ENCODE measurements around the gene HCK. TPM values are rescaled to one million over a fixed set of nuclear protein-coding genes. Genes with fewer than 3 reads are reported as not detected.
A peak's percentile ranks its signal among the peaks of the same experiment; 100 is the strongest.

Gene HCK
- total RNA-seq, 1 experiment from 2014 or later, result not detected

DNA sequence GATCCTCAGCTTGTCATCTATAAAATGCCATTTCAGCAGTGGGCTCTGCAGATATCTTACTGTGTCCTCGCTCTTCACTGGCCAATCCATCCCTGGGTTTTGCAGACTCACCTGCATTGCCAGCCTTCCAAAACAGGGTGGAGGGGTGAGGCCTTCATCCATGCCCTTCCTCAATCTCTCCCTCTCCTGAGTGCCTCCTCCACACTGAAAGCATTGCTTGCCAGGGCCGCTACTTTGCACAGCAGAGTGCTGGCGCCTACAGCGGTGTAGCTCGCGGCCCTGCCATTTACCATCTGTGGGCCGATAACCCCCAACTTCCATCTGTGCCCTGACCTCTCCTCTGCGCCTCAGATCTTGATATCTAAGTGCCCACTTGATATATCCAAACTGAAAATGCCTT lies 86.9 kb downstream of the HCK start:
- in situ Hi-C loops (cut with HindIII; ENCODE audit: low pct_unique_long_range_greater_than_20kb, low sequenced_read_pairs), result no loop called here
- no peak for DNase-seq (ENCODE audit: low read depth)

DNA sequence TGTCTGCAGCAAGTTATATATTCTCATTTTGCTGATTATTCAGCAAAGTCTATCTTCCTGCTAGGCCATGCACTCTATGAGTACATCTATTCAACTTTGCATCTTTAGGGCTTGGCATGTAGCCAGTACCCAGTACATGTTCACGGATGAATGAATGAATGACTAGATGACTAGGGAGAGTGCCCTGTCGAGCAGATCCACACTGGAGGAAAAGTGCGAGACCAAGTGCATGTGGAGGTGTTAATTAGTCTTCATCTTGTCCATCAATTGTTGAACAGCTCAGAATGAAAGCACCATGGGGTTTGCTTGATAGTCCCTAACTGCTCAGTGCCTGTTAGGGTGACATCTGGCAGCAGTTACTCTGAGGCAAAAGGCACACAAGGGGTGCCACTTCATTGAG lies 87.9 kb downstream of the HCK start:
- DNase-seq (ENCODE audit: low read depth), result peak; percentile 72
- in situ Hi-C loops (cut with HindIII; ENCODE audit: low pct_unique_long_range_greater_than_20kb, low sequenced_read_pairs), result no loop called here

DNA sequence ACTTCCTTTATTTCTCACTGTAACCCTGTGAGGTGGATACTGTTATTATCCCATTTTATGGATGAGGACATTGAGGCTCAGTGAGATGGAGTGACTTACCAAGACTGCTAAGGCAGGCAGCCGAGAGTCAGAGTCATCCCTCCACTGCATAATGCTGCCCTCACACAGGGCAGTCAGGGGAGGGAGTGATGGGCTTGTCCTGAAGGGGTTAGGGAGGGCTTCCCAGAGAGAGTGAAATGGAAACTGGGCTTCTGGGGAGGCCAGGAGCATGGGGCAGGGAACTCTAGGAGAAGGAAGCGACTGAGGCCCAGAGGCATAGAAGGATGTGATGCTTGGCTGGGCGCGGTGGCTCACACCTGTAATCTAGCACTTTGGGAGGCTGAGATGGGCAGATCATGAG lies 88.6 kb downstream of the HCK start:
- no peak for DNase-seq (ENCODE audit: low read depth)
- in situ Hi-C loops (cut with HindIII; ENCODE audit: low pct_unique_long_range_greater_than_20kb, low sequenced_read_pairs), result no loop called here

DNA sequence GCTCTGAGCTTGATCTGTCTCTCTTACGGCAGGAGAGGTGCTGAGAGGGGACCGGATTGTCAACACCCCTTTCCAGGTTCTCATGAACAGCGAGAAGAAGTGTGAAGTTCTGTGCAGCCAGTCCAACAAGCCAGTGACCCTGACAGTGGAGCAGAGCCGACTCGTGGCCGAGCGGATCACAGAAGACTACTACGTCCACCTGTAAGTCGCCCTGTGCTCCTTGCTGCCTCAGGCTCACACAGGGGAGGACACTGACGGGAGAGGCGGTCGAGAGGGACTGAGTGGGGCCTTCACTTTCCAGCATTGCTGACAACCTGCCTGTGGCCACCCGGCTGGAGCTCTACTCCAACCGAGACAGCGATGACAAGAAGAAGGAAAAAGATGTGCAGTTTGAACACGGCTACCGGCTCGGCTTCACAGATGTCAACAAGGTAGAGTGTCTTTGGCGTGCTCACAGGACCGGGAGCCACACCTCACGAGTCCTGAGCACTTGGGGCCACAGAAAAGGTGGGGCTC lies 89.5 kb downstream of the HCK start:
- in situ Hi-C loops (cut with HindIII; ENCODE audit: low pct_unique_long_range_greater_than_20kb, low sequenced_read_pairs), result no loop called here
- no peak for DNase-seq (ENCODE audit: low read depth)

DNA sequence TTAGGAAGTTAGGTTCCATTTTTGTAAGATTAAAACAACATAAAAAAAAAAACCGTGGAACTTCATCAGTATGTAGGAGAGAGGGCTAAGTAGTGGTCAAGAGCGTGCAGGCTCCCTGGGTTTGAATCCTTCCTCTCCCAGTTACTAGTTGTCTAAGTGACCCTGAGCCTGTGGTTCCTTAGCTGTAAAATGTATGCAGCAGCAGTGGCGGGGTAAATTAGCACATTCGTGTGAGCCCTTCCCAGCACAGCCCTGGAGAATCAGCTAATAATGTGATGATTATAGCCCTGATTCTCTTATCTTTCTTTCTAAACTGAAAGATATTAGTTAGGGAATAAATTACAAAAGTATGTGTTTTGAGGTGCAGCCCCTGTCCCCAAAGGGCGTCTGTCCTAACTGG lies 90.0 kb downstream of the HCK start:
- in situ Hi-C loops (cut with HindIII; ENCODE audit: low pct_unique_long_range_greater_than_20kb, low sequenced_read_pairs), result no loop called here

DNA sequence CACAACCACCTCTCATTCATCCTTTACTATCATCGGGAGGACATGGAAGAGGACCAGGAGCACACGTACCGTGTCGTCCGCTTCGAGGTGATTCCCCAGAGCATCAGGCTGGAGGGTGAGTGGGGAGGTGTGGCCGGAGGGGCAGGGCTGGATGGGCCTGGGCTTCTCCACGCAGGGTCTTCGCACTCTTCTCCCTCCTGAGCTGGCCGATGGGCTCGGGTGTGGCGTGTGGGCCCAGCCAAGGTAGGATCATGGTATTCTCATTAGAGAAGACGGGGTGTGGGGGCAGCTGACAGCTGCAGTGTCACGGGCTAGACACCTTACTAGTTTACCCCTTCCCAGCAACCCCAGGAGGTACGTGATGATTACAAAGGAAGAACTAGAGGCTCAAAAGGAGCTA lies 90.9 kb downstream of the HCK start:
- DNase-seq (ENCODE audit: low read depth), result no peak
- in situ Hi-C loops (cut with HindIII; ENCODE audit: low pct_unique_long_range_greater_than_20kb, low sequenced_read_pairs), result no loop called here

More for the DNA sequence above, 90.0 kb downstream of the HCK start:
- no peak for DNase-seq (ENCODE audit: low read depth)

DNA sequence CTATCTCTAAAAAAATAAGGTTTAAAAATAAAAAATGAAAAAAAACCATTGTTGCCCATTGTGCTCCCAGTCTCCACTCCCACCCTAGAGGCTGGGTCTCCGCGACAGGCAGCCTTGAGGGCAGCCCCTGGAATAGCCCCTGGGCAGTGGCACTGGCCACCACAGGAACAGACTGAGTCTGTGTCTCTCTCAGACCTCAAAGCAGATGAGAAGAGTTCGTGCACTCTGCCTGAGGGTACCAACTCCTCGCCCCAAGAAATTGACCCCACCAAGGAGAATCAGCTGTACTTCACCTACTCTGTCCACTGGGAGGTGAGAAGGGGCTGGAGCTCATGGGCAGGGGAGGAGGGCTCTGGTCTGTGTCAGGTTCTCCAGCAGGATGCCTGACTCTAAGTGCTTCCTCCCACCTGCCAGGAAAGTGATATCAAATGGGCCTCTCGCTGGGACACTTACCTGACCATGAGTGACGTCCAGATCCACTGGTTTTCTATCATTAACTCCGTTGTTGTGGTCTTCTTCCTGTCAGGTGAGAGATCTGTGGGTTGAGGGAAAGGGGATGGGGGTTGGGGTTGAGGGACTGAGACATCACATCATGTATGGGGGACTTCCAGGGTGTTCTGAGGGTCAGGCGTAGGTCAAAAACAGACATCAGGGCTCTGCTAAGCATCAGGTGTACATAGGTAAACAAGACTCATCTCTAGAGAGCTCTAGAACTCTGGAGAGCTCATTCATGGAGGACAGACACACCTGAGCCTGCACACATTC lies 93.0 kb downstream of the HCK start:
- in situ Hi-C loops (cut with HindIII; ENCODE audit: low pct_unique_long_range_greater_than_20kb, low sequenced_read_pairs), result no loop called here
- DNase-seq (ENCODE audit: low read depth), result no peak

DNA sequence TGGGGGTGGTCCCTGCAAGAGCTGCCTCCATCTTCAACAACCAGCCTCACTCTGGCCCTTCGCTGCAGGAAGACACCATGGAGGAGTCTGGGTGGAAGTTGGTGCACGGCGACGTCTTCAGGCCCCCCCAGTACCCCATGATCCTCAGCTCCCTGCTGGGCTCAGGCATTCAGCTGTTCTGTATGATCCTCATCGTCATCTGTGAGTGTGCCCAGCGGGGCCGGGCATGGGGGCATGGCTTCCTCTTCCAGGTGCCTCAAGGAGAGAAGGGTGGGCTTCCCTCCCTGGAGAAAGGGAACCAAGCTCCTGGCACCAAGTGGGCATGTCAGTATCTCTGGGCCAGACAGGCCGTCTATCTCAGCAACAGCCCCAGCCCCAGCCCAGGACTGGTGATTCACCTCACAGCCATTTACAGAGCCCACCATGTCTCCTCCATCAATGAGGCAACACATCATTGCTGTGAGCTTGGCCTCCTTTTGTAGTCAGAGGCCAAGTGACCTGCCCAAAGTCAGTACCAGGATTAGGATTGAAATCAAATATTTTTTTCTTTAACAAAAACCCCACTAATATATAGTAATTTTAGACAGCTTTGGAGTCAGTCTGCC lies 97.6 kb downstream of the HCK start:
- in situ Hi-C loops (cut with HindIII; ENCODE audit: low pct_unique_long_range_greater_than_20kb, low sequenced_read_pairs), result no loop called here
- no peak for DNase-seq (ENCODE audit: low read depth)

DNA sequence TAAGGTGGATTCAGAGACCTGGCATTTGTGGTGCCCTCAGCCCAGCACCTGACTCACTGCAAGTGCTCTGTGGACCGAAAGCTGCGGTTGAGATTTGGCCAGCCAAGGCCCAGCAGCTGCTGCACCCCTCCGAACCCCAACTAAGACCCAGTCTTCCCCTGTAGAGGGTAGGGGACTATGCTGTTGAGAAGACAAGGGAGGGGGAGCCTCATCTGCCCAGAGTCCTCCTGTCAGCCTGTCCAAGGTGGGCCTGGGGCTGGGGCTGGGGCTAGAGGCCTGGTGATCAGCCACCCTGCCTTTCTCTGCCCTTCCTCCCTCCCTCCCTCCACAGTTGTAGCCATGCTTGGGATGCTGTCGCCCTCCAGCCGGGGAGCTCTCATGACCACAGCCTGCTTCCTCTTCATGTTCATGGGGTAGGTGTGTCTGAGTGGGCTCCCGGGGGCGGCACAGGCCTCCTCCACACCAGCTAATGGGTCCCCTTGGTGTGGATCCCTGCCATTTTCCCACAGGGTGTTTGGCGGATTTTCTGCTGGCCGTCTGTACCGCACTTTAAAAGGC lies 98.3 kb downstream of the HCK start:
- DNase-seq (ENCODE audit: low read depth), result no peak
- in situ Hi-C loops (cut with HindIII; ENCODE audit: low pct_unique_long_range_greater_than_20kb, low sequenced_read_pairs), result no loop called here

Other genes with a start within 250 kb of the HCK start
- not detected in 2 replicates for gene MYLK2, start 232.9 kb upstream of the HCK start, total RNA-seq (2014; rRNA removed; shearing (Covaris generic); ENCODE audit: low replicate concordance)
- gene FOXS1, start 206.6 kb upstream of the HCK start, total RNA-seq (2014; rRNA removed; shearing (Covaris generic); ENCODE audit: low replicate concordance), result not detected in 2 replicates
- 3.9 TPM in 1 of 2 replicates, not detected in the other for gene DUSP15, start 181.7 kb upstream of the HCK start, total RNA-seq (2014; rRNA removed; shearing (Covaris generic); ENCODE audit: low replicate concordance)
- 0.20 TPM in 1 of 2 replicates, not detected in the other for gene TTLL9, start 181.6 kb upstream of the HCK start, total RNA-seq (2014; rRNA removed; shearing (Covaris generic); ENCODE audit: low replicate concordance)
- 50.9 and 55.6 TPM in 2 replicates for gene PDRG1, start 100.2 kb upstream of the HCK start, total RNA-seq (2014; rRNA removed; shearing (Covaris generic); ENCODE audit: low replicate concordance)
- 8.1 and 9.7 TPM in 2 replicates for gene XKR7, start 84.1 kb upstream of the HCK start, total RNA-seq (2014; rRNA removed; shearing (Covaris generic); ENCODE audit: low replicate concordance)
- gene CCM2L, start 41.8 kb upstream of the HCK start, total RNA-seq (2014; rRNA removed; shearing (Covaris generic); ENCODE audit: low replicate concordance), result 21.5 and 29.4 TPM in 2 replicates
- 7.4 and 13.1 TPM in 2 replicates for gene TM9SF4, start 57.5 kb downstream of the HCK start, total RNA-seq (2014; rRNA removed; shearing (Covaris generic); ENCODE audit: low replicate concordance)
- 0.35 and 0.37 TPM in 2 replicates for gene PLAGL2, start 155.5 kb downstream of the HCK start, total RNA-seq (2014; rRNA removed; shearing (Covaris generic); ENCODE audit: low replicate concordance)
- 62.2 and 65.7 TPM in 2 replicates for gene POFUT1, start 155.6 kb downstream of the HCK start, total RNA-seq (2014; rRNA removed; shearing (Covaris generic); ENCODE audit: low replicate concordance)
- gene KIF3B, start 225.4 kb downstream of the HCK start, total RNA-seq (2014; rRNA removed; shearing (Covaris generic); ENCODE audit: low replicate concordance), result 19.3 and 19.9 TPM in 2 replicates

Measured in Caki2 (cell line).